LHCN-M2 (cell line): ENCODE data around the gene BCLAF1. TPM values are rescaled to one million over a fixed set of nuclear protein-coding genes. Genes with fewer than 3 reads are reported as not detected.
"Not testable (repeated sequence)": the region's sequence is repeated elsewhere in the genome, so short reads cannot be mapped to it uniquely, and the experiment has no call there.

ENCODE experiments used
- DNase-seq: peaks from one replicate; pipeline ENCODE4 v3.0.0-alpha.2; 2012; ENCODE audit warnings: low read depth
- total RNA-seq: library from RNA; depleted of rRNA; stranded (reverse); fragments of >200 nt; gene quantifications from 2 replicates; pipeline ENCODE4 v1.2.3, GENCODE V29; 2014

The BCLAF1 gene
- total RNA-seq, 1 experiment from 2014 or later: 95.9 TPM

DNA sequence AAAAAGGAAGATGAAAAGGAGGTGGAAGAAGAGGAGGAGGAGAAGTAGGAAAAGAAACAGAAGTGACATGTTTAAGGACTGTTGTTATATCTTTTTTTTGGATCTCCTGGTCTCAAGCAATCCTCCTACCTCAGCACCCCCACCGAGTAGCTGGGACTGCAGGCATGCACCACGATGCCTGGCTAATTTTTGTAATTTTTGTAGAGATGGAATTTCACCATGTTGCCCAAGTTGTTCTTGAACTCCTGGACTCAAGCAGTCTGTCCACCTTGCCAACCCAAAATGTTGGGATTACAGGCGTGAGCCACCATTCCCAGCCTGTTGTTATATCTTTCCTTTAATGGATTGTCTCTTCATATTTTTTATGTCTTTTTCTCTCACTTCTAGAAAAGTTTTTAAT lies 19.5 kb upstream of the BCLAF1 start:
- no peak for DNase-seq

DNA sequence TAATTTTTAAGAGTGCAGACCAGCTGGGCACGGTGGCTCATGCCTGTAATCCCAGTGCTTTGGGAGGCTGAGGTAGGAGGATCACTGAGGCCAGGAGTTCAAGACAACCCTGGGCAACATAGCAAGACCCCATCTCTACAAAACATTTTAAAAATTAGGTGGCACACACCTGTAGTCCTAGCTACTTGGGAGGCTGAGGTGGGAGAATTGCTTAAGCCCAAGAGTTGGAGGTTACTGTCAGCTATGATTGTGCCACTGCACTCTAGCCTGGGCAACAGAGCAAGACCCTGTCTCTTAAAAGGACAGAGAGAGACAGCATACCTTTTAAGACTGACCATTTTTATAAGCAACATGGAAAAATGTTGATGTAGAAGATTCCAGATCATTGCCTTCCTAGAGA lies 18.8 kb upstream of the BCLAF1 start:
- DNase-seq: not testable (repeated sequence)

DNA sequence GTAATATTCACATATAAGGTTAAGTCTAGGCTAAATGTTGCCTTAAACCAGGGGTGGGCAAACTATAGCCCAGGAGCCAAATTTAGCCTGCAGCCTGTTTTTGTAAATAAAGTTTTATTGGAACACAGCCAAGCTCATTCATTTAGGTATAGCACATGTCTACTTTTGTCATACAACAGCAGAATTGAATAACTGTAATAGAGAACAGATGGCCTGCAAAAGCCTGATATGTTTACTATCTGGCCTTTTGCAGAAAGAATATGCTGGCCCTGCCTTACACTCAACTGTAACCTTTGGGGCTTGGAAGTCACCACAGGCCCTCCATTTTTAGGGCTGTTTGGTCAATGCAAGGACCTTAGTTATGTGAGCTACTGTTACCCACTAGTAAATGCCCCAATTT lies 17.7 kb upstream of the BCLAF1 start:
- DNase-seq: no peak

DNA sequence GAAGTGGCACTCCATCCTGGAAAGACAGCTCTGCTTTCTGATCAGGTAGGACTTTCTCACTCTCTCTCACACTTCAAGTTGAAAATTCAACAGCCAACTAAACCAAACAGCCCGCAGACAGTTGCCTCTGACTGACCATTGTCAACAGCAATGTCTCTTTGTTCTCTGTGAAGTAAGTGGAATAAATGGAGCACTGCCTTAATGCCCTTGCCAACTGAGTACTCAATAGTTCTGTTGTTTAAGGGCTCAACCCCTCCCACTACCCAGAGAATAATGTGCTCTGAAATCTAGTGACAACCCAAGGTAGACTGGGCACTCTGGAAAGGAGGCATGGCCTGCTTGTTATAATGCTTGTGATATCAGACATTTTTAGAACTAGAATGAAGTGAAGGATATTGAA lies 16.8 kb upstream of the BCLAF1 start:
- DNase-seq: no peak

DNA sequence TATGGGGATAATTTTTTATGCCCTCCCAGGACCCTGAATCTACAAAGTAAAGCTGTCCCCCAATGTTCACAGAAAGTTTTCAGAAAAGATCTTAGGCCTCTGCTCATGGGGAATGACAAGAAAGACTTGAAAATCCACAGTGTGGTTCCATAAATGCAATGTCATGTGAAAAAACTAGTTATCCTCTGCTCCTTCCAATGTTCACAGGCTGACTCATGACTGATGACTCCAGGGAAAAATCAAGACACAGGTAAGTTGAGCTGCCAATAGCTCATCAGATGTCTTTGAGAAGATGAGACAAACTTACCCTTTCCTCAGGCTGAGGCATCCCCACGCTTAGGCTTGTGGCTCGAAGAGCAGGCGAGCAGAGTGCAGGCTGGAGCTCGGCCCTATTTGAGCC lies 14.8 kb upstream of the BCLAF1 start:
- no peak for DNase-seq

DNA sequence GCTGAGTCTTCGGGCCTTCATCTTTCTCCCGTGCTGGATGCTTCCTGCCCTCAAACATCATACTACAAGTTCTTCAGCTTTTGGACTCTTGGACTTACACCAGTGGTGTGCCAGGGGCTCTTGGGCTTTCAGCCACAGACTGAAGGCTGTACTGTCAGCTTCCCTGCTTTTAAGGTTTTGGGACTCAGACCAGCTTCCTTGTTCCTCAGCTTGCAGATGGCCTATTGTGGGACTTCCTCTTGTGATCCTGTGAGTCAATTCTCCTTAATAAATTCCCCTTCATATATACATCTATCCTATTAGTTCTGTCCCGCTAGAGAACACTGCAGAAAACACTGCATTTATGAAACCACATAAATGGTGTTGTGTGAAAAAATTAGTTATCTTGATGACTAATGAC lies 13.9 kb upstream of the BCLAF1 start:
- no peak for DNase-seq

DNA sequence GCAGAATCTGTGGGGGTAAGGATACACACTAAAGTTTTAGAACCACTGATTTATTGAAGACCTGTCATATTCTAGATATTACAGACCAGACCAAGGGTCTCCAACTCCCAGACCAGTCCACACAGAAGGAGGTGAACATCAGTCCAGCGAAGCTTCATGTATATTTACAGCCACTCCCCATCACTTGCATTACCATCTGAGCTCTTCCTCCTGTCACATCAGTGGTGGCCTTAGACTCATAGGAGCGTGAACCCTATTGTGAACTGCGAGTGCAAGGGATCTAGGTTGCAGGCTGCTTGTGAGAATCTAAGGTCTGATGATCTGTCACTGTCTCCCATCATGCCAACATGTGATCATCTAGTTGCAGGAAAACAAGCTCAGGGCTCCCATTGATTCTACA lies 5.0 kb upstream of the BCLAF1 start:
- no peak for DNase-seq

DNA sequence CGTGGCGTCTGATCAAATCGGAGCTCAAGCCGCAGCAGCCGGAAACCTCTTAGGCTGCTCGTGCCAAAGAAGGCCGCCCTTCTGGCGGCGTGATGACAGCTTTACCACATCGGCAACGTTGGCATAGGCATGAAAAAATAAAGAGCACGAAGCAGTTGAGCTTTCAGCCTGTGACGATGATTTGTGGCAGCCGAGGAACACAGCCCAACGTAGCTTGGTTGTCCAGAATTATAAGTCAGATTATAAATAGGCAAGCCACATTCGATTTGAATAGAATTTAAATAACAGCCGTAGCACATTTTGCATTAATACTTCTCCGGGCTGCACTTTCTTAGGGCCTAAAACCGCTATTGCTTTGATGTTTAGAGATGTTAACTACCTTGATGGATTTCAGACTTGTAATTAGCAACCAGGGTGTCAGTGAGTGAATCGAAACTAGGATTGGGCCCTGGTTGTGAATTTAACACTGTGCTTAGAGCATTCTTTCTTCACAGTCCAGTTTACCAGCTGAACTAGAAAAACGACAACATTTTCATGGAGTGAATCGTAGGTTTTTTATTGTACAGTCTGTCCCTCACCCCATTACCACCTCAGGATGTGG lies 864 bp upstream of the BCLAF1 start:
- peak; percentile 89 for DNase-seq

DNA sequence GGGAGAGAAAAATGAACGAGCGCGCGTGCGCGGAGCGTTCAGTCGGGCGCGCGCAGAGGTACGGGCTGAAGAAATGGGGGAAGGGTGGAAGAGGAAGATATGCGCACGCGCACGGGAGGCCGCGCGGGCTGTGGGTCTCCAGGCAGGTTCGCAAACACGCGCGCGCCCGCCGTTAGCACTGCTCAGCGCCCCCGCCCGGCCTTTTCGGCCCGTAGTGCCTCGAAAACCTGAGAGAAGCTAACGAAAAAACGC lies 393 bp downstream of the BCLAF1 start:
- peak; percentile 86 for DNase-seq

DNA sequence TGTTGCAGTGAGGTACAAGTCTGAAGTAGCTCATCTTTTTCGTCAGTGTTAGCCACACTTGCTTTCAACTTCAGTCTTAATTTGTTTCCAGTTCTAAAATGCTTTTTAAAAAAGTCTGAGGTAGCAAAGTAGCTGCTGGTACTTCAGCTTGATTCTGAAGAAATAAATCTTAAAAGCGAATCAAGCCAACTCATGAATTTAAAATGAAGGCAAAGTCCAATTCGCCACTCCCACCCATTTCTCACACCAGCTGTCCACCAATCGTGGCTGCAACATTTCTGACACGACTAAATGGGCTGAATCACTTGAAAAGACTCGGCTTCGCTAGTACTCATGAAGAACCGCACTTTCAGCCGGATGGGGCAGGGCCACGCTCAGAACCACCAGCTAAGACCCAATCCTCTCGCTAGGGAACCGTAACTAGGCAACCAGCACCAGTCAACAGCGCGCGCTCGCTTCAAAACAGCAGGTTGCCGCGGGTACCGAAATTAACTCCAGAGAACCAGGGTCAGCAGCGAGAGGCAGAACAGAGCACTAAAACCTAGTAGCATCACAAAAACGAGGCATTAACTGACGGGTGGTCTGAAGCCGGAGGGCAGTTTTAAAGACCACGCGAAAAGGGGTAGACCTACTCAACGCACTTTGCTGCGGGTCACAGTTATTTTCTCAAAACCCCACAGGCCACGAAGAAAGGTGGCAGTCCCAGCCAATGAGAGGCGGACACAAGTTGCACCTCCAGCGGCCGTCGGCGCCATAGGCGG lies 900 bp downstream of the BCLAF1 start:
- peak; percentile 96 for DNase-seq

DNA sequence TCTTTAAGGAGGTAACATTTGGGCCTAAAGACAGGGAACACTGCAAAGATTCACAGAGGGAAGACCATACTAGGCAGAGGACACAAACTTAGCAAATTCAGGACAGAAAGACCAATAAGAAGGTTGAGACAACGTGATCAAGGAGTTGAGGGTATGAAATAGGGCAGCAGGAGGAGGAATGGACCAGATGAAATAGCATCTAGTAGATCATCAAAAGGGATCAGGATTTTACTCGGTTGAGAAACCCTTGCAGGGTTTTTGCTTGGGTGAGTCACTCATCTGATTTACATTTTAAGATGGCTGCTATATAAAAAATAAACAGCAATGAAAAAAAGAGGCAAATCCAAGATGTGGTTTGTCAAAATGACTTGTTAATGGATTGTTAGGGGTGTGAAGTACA lies 4.7 kb downstream of the BCLAF1 start:
- peak; percentile 51 for DNase-seq

DNA sequence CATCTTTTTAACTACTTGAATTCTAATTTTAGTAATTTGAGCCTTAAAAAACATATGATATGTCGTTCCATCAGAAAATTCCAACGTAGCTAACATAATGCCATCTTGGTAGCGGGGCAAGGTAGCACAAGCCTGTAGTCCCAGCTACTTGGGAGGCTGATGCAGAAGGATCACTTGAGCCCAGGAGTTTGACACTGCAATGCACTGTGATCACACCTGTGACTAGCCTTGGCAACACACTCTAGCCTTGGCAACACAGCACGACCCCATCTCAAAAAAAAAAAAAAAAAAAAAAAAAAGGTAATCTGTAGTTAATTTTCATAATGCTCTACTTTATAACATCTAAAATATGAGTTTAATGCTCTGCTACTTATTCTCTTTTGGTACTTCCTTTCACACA lies 6.7 kb downstream of the BCLAF1 start:
- DNase-seq: no peak

DNA sequence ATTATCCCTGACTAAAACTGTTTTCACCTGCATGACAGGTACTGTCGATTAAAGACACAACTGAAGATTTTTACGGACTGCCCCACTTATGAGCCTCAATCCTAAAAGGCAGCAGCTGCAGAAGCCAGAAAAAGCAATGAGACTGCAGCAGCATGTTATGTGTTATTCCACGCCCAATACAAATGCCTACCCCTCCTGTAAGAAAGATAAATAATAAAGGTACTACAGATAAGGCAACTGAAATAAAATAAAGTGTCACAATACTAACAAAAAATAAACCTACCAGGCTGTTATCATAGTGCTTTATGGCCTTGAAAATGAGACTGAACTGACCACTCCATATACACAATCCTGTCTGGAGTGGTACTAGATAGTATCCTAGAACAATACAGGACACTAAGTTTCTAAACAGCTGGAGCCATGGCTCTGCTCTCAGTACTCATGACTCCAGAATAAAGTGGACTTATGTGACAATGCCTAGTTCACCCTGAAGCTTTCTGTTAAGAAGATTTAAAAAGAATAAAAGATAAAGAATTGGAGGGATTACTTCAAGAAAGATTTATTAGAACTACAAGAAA lies 9.5 kb downstream of the BCLAF1 start:
- DNase-seq: no peak

DNA sequence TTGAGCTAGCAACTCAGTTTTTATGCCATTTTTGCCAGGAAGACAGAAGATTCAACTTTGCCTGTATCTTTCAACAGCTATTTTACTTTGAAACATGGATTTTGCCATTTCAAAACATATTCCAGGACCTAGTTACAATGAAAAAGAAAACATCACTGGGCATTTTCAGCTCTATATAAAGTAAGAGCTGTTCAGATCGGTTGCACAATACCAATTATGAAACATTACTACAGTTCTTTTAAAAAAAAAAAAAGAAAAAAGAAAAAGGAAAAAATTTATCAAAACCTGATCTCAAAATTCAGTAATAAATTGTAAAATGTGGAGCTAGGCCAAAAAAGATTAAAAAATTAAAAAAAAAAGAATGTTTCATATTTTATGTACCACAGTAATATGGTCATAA lies 15.6 kb downstream of the BCLAF1 start:
- DNase-seq: no peak

DNA sequence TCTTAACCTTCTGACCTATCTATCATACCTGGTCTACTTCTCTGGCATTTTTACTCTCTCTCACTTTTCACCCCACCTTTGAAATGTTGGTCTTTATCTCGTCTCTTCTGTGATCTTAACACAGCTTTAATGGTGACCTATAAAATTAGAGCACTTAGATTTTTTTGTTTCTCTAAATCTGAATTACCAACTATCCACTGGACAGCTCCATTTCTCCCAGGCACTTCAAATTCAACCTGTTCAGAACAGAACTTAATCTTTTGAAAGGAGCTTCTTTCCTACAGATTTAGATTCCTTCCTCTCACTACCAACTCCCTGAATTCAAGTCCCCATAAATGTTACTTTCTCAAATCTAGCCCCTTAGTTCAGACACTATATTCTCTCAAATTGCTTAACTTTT lies 24.5 kb downstream of the BCLAF1 start:
- no peak for DNase-seq

DNA sequence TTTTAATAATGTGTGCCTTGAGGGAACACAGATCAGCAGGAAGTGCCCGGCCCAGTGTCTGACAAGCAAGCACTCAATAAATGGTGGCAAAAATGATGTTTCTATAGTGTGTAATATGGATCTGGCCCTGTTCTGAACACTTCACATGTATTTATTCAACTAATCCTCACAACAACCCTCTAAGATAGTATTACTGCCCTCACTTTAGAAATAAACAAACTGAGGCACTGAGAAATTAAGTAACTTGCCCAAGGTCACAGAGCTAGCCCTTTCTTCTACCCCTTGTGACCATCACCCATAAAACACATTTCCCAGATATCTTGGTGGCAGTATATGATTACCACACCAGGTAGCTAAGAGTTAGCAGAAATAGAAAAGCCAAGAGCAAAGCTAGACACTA lies 26.7 kb downstream of the BCLAF1 start:
- no peak for DNase-seq

DNA sequence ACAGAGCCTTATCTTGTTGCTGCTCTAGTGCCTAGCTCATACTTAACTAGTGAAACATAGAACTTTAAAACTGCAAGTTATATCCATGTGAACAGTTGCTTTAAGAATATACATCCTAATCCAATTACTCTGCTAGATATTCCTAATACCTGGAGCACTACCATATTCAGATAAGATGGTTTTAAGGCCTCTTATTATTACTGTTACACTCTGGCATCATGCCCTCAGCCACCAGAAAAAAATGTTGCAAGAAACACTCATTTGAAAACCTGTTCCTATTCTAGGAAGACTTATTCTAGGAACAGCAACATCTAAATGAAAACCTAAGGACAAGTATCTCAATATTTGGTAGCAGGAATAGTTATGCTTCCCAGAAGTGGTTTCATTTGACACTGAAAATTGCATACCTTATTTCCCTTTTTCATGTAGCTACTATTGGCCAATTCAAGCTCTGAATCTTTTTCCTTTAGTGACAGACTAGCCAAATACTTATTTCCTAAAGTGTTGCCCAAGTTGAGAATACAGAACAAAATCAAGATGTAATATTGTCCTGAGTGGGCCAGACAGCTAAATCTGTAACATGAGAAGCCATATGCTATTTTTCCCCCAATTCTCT lies 34.7 kb downstream of the BCLAF1 start:
- DNase-seq: no peak

DNA sequence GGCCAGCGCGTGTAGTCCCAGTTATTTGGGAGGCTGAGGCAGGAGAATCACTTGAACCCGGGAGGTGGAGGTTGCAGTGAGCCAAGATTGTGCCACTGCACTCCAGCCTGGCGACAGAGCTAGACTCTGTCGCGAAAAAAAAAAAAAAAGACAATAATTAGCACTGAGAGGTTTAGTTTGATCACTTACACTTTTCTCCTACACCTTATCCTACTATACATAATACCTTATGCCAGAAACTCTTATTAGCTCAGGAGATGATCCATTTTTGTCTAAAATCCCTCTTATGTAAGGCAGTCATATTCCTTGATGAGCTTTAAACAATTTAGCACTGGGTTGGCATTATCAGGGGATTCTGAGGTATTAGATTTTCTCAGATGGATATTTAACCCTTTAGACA lies 35.9 kb downstream of the BCLAF1 start:
- DNase-seq: no peak

DNA sequence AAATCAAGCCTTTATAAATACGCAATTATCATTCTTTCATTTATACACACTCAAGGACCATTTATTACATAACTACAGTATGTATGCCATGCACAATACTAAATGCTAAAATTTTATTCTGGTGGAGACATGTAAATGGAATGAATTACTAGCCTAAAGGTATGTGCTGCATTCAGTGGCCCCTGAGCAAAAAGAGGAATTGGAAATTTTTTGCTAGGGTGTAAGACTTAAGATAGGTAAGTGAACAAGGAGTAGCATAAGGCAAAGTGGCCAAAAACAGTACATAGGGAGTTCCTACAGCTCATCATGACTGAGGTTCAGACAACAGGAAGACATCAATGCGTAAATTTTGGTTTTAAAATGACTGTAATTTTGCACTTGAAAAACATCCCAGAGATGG lies 37.2 kb downstream of the BCLAF1 start:
- no peak for DNase-seq

DNA sequence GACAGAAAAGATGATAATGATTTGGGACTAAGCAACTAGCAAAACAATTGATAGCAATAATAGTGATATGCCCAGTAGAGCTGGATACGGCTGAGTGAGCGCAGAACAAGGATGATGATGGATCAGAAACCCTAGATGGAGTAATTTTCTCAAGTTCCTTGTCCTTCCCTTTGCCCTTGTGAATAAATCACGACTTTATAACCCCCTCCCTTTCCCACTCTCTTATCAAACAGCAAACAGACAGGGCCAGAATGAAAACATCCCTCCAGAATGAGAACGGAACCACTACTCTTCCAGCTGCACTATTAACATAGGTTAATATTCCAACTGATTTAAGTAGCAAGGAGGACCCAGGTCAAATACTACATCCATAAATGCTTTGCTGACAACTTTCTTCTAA lies 38.3 kb downstream of the BCLAF1 start:
- DNase-seq: no peak

DNA sequence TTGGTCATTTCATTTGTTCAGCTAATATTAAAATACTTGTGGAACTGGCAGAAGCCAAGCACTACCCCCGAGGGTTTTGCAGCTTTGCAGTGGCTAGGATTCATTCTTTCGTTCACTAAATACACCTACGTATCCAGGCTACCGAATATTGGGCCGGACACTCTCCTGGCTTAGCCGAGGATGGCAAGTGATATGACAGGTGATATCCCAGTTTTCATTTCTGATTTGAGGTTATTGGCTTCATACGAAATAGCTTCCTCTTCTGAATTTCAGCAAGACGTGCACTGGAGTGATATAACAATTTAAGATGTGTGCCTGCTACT lies 39.0 kb downstream of the BCLAF1 start:
- no peak for DNase-seq

DNA sequence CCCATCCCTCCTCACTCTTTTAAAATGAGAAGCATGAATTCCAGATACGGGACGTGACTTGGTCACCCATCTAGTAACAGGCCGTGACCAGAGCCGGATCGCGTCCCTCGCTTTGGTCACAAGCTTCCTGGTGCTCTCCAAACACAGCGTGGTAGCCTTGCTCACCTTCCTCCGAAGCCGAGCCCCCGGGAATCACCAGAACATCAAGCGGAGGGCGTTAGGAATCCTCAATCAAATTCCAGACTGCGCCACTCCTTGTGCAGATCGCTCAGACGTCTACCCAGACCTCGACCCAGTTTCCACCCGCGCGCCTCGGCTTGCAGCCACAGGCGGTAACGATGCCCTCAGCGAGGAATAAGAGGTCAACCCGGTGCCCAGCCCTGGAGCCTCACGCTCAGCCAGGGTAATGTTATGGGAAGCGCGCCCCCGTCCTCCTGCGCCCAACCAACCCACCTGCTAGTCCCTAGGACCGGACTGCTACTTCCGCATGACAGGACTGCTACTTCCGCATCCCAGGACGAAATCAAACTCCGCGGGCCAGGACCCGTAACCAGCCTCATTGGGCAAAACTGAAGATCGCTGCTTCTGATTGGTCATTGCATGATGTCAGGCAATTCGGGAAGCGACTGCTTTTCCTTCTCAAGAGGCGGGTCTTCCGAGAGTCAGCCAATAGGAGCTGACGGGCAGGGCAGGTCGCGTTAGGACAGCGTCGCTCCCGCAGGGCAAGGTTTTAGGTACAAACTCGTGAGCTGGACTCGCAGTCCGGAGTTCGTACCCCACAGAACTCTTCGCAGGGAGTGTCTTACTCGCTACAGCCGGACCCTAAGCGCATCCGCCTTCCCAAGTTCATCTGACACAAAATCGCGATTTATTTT lies 39.6 kb downstream of the BCLAF1 start, which contains the start of gene MTFR2:
MTFR2 (minus strand) TSS at position 501 of the 875 bp plus-strand sequence. CDS start 1,212 bp downstream, outside the sequence.
- DNase-seq: peak; percentile 99
